ENCODE data around the gene SUZ12.
"Not testable (repeated sequence)": the region's sequence is repeated elsewhere in the genome, so short reads cannot be mapped to it uniquely, and the experiment has no call there.

- not testable (repeated sequence) for TF ChIP-seq CTCF, POLR2A (IDR thresholded peaks at IDR 0.05)
Measured at GRCh38 chr17:31974269-31975071, 37.7 kb downstream of the SUZ12 start.

Data from esophagus squamous epithelium (tissue), 4 donors.